Heart left ventricle (tissue), 13 donors: ENCODE data around the gene DNAJC10.

ENCODE experiments used
- CTCF ChIP-seq, 12 donors: fragments of 200-600 bp; sonication (generic) in 4 of 12; IDR thresholded peaks; one replicate each; pipeline versions ENCODE4 v1.5.0 to v1.8.0; 2018 to 2022; ENCODE audit warnings: antibody characterized with exemption in 12 of 12, mild to moderate bottlenecking in 5 of 12
- POLR2A ChIP-seq, 2 donors: fragments of 450-650 bp; IDR thresholded peaks; one replicate each; pipeline ENCODE4 v1.6.1; 2017; ENCODE audit warnings: antibody characterized with exemption in 2 of 2, mild to moderate bottlenecking in 2 of 2, moderate library complexity in 2 of 2
- donor health status: ischemic (EF 13 %, LVEDD 7.1; RV severe dilation, severe dysfunction).
- donor health status: DM: no; HTN: yes; CAD: no.
- donor health status: DM: no; HTN: no; CAD: no.
- donor health status: ischemic (EF 25% LVEDD 6.9; RV normal size, moderate dysfunction).
- donor health status: ischemic (EF 25% LVEDD 5.7; RV mildly dilated, moderate dysfunction).
- donor health status: ischemic (EF 35%, LVEDD 5.7; RV mildly dilated, moderate dysfunction).
- donor health status: nonischemic (EF 11% LVEDD 7.7; RV severe dilation, severe dysfunction).
- donor health status: DM: yes; HTN: yes; CAD: no.
- donor health status: PGD.
- donor health status: ischemic (EF 29% LVEDD 5.4; RV normal size, mild dysfunction).
- donor health status: nonischemic (EF 23%, LVEDD 6.1; RV moderate dilation, normal function).

- TF ChIP-seq CTCF (IDR thresholded peaks at IDR 0.05) (no peak), POLR2A (IDR thresholded peaks at IDR 0.05) (no peak)
These were observed 10.4 kb downstream of the DNAJC10 start for GRCh38 chr2:182726473-182726872.
